ENCODE data around the gene PF4V1. TPM values are rescaled to one million over a fixed set of nuclear protein-coding genes. Genes with fewer than 3 reads are reported as not detected.

PF4V1 gene
- total RNA-seq, 1 experiment from 2014 or later = not detected

GRCh38 chr4:73844345-73844744, 8.8 kb upstream of the PF4V1 start:
- intact Hi-C loops (cut with micrococcal nuclease; ENCODE audit: unreplicated experiment) = no loop called here
- peaks cover 2% of the 10 kb centered on the region for H3K9me3 Mint-ChIP-seq (ENCODE audit: low read depth, unreplicated experiment)
- H3K27ac Mint-ChIP-seq (ENCODE audit: unreplicated experiment) = peak overlapping the region; percentile 66
- TF ChIP-seq CTCF (IDR thresholded peaks at IDR 0.05; ENCODE audit: unreplicated experiment) = no peak
- BruUV-seq (replicated peaks) = no TSS peak
- CTCF ChIA-PET = interaction anchor here (1.0 to 1.2 kb wide), 2 partner anchors 25 to 28 kb away, joined by 3 read pairs; partner anchors contain the start of gene CXCL1
- H3K36me3 Mint-ChIP-seq (ENCODE audit: insufficient read depth, unreplicated experiment) = peaks cover 10% of the 10 kb centered on the region
- no peak for DNase-seq
- H3K4me3 Mint-ChIP-seq (ENCODE audit: low read depth, unreplicated experiment) = no peak overlapping the region
- H3K27me3 Mint-ChIP-seq (ENCODE audit: unreplicated experiment) = no peaks in the 10 kb centered on the region
- peaks cover 27% of the 10 kb centered on the region for H3K4me1 Mint-ChIP-seq (ENCODE audit: low read depth, unreplicated experiment)

- Mint-ChIP-seq H3K27ac (ENCODE audit: unreplicated experiment) (peak overlapping the region; percentile 66), H3K9me3 (ENCODE audit: low read depth, unreplicated experiment) (no peaks in the 10 kb centered on the region), H3K4me1 (ENCODE audit: low read depth, unreplicated experiment) (peaks cover 22% of the 10 kb centered on the region), H3K27me3 (ENCODE audit: unreplicated experiment) (no peaks in the 10 kb centered on the region), H3K36me3 (ENCODE audit: insufficient read depth, unreplicated experiment) (peaks cover 6% of the 10 kb centered on the region), H3K4me3 (ENCODE audit: low read depth, unreplicated experiment) (no peak overlapping the region)
- no peak for TF ChIP-seq CTCF (IDR thresholded peaks at IDR 0.05; ENCODE audit: unreplicated experiment)
- no TSS peak for BruUV-seq (replicated peaks)
- no peak for DNase-seq
- intact Hi-C loops (cut with micrococcal nuclease; ENCODE audit: unreplicated experiment) = no loop called here
- CTCF ChIA-PET = interaction anchor here (1.0 to 1.2 kb wide), 2 partner anchors 24 to 28 kb away, joined by 3 read pairs; partner anchors contain the start of gene CXCL1
Observed at GRCh38 chr4:73844806-73845205, 8.3 kb upstream of the PF4V1 start.

GRCh38 chr4:73847526-73848182, 5.4 kb upstream of the PF4V1 start:
- DNase-seq = no peak
- intact Hi-C loops (cut with micrococcal nuclease; ENCODE audit: unreplicated experiment) = no loop called here
- BruUV-seq (replicated peaks) = no TSS peak
- Mint-ChIP-seq H3K4me3 (ENCODE audit: low read depth, unreplicated experiment) (no peak overlapping the region), H3K9me3 (ENCODE audit: low read depth, unreplicated experiment) (no peaks in the 10 kb centered on the region), H3K27me3 (ENCODE audit: unreplicated experiment) (no peaks in the 10 kb centered on the region), H3K36me3 (ENCODE audit: insufficient read depth, unreplicated experiment) (no peaks in the 10 kb centered on the region), H3K4me1 (ENCODE audit: low read depth, unreplicated experiment) (peaks cover 19% of the 10 kb centered on the region), H3K27ac (ENCODE audit: unreplicated experiment) (no peak overlapping the region)
- CTCF ChIA-PET = no interaction called here
- TF ChIP-seq CTCF (IDR thresholded peaks at IDR 0.05; ENCODE audit: unreplicated experiment) = no peak

- CTCF ChIA-PET = no interaction called here
- no TSS peak for BruUV-seq (replicated peaks)
Observed at GRCh38 chr4:73848183-73848777, 4.8 kb upstream of the PF4V1 start.

More at GRCh38 chr4:73848183-73848777, 4.8 kb upstream of the PF4V1 start:
- no peak for DNase-seq
- no peak overlapping the region for H3K27ac Mint-ChIP-seq (ENCODE audit: unreplicated experiment)
- H3K9me3 Mint-ChIP-seq (ENCODE audit: low read depth, unreplicated experiment) = no peaks in the 10 kb centered on the region
- intact Hi-C loops (cut with micrococcal nuclease; ENCODE audit: unreplicated experiment) = no loop called here
- peaks cover 13% of the 10 kb centered on the region for H3K4me1 Mint-ChIP-seq (ENCODE audit: low read depth, unreplicated experiment)
- no peaks in the 10 kb centered on the region for H3K27me3 Mint-ChIP-seq (ENCODE audit: unreplicated experiment)
- no peak overlapping the region for H3K4me3 Mint-ChIP-seq (ENCODE audit: low read depth, unreplicated experiment)
- TF ChIP-seq CTCF (IDR thresholded peaks at IDR 0.05; ENCODE audit: unreplicated experiment) = no peak
- no peaks in the 10 kb centered on the region for H3K36me3 Mint-ChIP-seq (ENCODE audit: insufficient read depth, unreplicated experiment)
